NCI-H2081 (cell line): ENCODE data around the gene IQCE.
A peak's percentile ranks its signal among the peaks of the same experiment; 100 is the strongest.

Experiments
- DNase-seq, 2 experiments: peaks; one replicate each; lab custom pipeline; 2025; lab: John Stamatoyannopoulos, UW

Gene IQCE

GRCh38 chr7:2619116-2619515 lies 60.3 kb downstream of the IQCE start:
- no peak for DNase-seq

GRCh38 chr7:2621061-2621828 lies 62.5 kb downstream of the IQCE start:
- DNase-seq, result no peak

- DNase-seq, result no peak
Measured at GRCh38 chr7:2621948-2622640, 63.3 kb downstream of the IQCE start.

- DNase-seq, result no peak
Measured at GRCh38 chr7:2622869-2623697, 64.3 kb downstream of the IQCE start.

- no peak for DNase-seq
Measured at GRCh38 chr7:2623698-2624014, 64.9 kb downstream of the IQCE start.

GRCh38 chr7:2624293-2624886 lies 65.6 kb downstream of the IQCE start:
- no peak for DNase-seq

- DNase-seq, result no peak
Measured at GRCh38 chr7:2626498-2627117, 67.8 kb downstream of the IQCE start.

- no peak for DNase-seq
Measured at GRCh38 chr7:2627258-2628129, 68.7 kb downstream of the IQCE start.

GRCh38 chr7:2628130-2628482 lies 69.3 kb downstream of the IQCE start:
- no peak for DNase-seq

- no peak for DNase-seq
Measured at GRCh38 chr7:2628891-2629290, 70.1 kb downstream of the IQCE start.

- no peak for DNase-seq
Measured at GRCh38 chr7:2629746-2630681, 71.2 kb downstream of the IQCE start.

GRCh38 chr7:2631946-2632732 lies 73.4 kb downstream of the IQCE start, which contains the start of gene TTYH3:
TSS of gene TTYH3 (plus strand) at chr7:2631986. CDS start at chr7:2632156, 170 bp downstream.
- DNase-seq, result no peak

- DNase-seq, result peak; percentile 87 to 88
Measured at GRCh38 chr7:2632733-2633537, 74.2 kb downstream of the IQCE start.

- DNase-seq, result no peak
Measured at GRCh38 chr7:2633538-2634266, 74.9 kb downstream of the IQCE start.

- DNase-seq, result no peak
Measured at GRCh38 chr7:2634267-2635145, 75.7 kb downstream of the IQCE start.

- no peak for DNase-seq
Measured at GRCh38 chr7:2635148-2635668, 76.4 kb downstream of the IQCE start.
